ENCODE results near the gene STX3. TPM values are rescaled to one million over a fixed set of nuclear protein-coding genes. Genes with fewer than 3 reads are reported as not detected.

The STX3 gene
- total and polyA plus RNA-seq, 2 of the 13 experiments (the other 11 are each of a cell fraction or from before 2014, with no cell fraction given), result 16.5 to 24.0 TPM

DNA sequence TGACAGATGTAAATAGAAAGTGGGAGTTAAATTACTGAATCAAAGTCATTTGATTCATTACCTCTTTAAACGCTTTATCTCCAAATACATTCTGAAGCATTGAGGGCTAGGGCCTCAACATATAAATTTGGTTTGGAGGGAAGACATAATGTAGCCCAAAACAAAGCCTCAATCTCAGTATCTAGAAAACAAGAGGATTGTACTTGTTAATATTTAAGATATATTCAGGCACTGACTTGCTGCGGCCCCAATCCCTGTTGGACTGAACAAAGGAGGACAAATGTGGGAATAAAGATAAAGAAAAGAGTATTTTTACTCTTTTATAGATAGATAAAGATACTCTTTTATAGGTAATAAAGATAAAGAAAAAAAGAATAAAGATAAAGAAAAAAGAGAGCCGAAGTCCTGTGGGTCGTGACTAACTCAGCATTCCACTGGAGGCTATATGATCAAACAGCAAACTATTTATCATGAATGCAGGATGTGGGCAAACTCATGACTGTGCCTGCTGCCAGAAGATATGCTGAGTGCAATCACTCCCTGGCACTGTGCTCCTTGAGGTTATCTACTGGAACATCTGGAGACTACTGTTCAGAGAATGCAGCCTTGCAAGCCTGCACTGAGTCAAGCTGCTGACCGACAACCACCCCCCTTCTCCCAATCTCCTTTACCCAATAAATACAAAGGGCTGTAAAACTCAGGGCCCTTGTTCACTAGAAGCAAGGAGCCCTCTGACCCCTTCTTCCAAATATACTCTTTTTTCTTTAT, 48.5 kb upstream of the STX3 start (continued):
- TF ChIP-seq, protein P1, sequence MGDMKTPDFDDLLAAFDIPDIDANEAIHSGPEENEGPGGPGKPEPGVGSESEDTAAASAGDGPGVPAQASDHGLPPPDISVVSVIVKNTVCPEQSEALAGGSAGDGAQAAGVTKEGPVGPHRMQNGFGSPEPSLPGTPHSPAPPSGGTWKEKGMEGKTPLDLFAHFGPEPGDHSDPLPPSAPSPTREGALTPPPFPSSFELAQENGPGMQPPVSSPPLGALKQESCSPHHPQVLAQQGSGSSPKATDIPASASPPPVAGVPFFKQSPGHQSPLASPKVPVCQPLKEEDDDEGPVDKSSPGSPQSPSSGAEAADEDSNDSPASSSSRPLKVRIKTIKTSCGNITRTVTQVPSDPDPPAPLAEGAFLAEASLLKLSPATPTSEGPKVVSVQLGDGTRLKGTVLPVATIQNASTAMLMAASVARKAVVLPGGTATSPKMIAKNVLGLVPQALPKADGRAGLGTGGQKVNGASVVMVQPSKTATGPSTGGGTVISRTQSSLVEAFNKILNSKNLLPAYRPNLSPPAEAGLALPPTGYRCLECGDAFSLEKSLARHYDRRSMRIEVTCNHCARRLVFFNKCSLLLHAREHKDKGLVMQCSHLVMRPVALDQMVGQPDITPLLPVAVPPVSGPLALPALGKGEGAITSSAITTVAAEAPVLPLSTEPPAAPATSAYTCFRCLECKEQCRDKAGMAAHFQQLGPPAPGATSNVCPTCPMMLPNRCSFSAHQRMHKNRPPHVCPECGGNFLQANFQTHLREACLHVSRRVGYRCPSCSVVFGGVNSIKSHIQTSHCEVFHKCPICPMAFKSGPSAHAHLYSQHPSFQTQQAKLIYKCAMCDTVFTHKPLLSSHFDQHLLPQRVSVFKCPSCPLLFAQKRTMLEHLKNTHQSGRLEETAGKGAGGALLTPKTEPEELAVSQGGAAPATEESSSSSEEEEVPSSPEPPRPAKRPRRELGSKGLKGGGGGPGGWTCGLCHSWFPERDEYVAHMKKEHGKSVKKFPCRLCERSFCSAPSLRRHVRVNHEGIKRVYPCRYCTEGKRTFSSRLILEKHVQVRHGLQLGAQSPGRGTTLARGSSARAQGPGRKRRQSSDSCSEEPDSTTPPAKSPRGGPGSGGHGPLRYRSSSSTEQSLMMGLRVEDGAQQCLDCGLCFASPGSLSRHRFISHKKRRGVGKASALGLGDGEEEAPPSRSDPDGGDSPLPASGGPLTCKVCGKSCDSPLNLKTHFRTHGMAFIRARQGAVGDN (CRISPR knock-in tag; IDR thresholded peaks at IDR 0.05), result no peak
- TF ChIP-seq ZBTB21 (CRISPR knock-in tag; IDR thresholded peaks at IDR 0.05) (no peak), PCBP1 (IDR thresholded peaks at IDR 0.05; ENCODE audit: borderline replicate concordance, low read depth, low read length) (no peak)

DNA sequence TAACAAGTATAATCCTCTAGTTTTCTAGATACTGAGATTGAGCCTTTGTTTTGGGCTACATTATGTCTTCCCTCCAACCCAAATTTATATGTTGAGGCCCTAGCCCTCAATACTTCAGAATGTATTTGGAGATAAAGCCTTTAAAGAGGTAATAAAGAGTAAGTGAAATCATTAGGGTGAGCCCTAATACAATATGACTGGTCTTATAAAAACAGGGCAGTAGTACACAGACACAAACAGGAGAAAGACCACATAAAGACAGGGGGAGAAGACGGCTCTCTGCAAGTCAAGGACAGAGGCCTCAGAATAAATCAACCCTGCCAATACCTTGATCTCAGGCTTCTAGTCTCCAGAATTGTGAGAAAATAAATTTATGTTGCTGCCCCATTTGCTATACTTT, 47.8 kb upstream of the STX3 start:
- H3K79me2 ChIP-seq (ENCODE audit: insufficient read depth, low read length), result no peaks in the 10 kb centered on the region
- WGBS (ENCODE audit: low lambda C conversion rate), result 0% methylated on average over 1 of the region's 1 CpG
- ChIA-PET POLR2A (no interaction called here), CTCF (ENCODE audit: low intra/inter-chr PET ratio, low total read pairs) (no interaction called here)
- no peak overlapping the region for H2AFZ ChIP-seq (ENCODE audit: low read length)
- no peaks in the 10 kb centered on the region for H3K9me3 ChIP-seq (ENCODE audit: low read length)
- no peaks in the 10 kb centered on the region for H3K27me3 ChIP-seq (ENCODE audit: control insufficient read depth in 1 of 2, insufficient read depth in 2 of 2, low read length in 2 of 2)
- H3K27ac ChIP-seq (ENCODE audit: extremely low read length, insufficient read depth, low read length), result no peak overlapping the region
- BruUV-seq (replicated peaks), result no TSS peak
- no peak overlapping the region for H3K4me2 ChIP-seq (ENCODE audit: low read depth, low read length)
- in situ Hi-C loops (cut with HindIII; ENCODE audit: extremely low pct_ligation_motif_present, low pct_unique_long_range_greater_than_20kb) (no loop called here), intact Hi-C loops (cut with micrococcal nuclease; ENCODE audit: unreplicated experiment) (no loop called here)
- H3K4me1 ChIP-seq (ENCODE audit: insufficient read depth, low read length), result peaks cover 13% of the 10 kb centered on the region
- no peak overlapping the region for H3K4me3 ChIP-seq (replicated peaks in 1 of 3; ENCODE audit: insufficient read depth in 1 of 3, low read depth in 2 of 3, low read length in 3 of 3)
- TF ChIP-seq ZFP36L1 (CRISPR knock-in tag; IDR thresholded peaks at IDR 0.05) (no peak), RXRA (CRISPR knock-in tag; IDR thresholded peaks at IDR 0.05) (no peak), ZFP62 (CRISPR knock-in tag; IDR thresholded peaks at IDR 0.05) (no peak), DNMT3B (CRISPR knock-in tag; conservative IDR thresholded peaks at IDR 0.05) (no peak), ZNF205 (CRISPR knock-in tag; IDR thresholded peaks at IDR 0.05) (no peak), ZNF616 (CRISPR knock-in tag; IDR thresholded peaks at IDR 0.05; ENCODE audit: low read depth) (no peak), ZNF598 (CRISPR knock-in tag; IDR thresholded peaks at IDR 0.05; ENCODE audit: borderline replicate concordance) (no peak), ZBTB21 (CRISPR knock-in tag; IDR thresholded peaks at IDR 0.05) (no peak)
- TF ChIP-seq, protein P1 (CRISPR knock-in tag; IDR thresholded peaks at IDR 0.05), result no peak
- ATAC-seq (no peak), DNase-seq (ENCODE audit: low spot score) (no peak), FAIRE-seq (no peak)
- H3K36me3 ChIP-seq (replicated peaks in 1 of 2; ENCODE audit: control insufficient read depth in 1 of 2, insufficient read depth in 2 of 2, low read length in 2 of 2), result no peaks in the 10 kb centered on the region
- no peak overlapping the region for H3K9ac ChIP-seq (ENCODE audit: insufficient read depth, low read depth, low read length)
- H4K20me1 ChIP-seq (ENCODE audit: insufficient read depth, low read length), result no peaks in the 10 kb centered on the region
